ENCODE results near the gene ADRA2A.

ADRA2A gene

GRCh38 chr10:111107023-111107422, 30.2 kb downstream of the ADRA2A start:
- no peak for FAIRE-seq
- TF ChIP-seq POLR2A (IDR thresholded peaks at IDR 0.05; ENCODE audit: low read depth, low read length) (no peak), SPI1 (IDR thresholded peaks at IDR 0.05; ENCODE audit: low read depth, low read length) (no peak), PAX5 (IDR thresholded peaks at IDR 0.05; ENCODE audit: insufficient read depth, low read length, severe bottlenecking) (no peak), POU2F2 (IDR thresholded peaks at IDR 0.05; ENCODE audit: low read depth, low read length) (no peak), TAF1 (IDR thresholded peaks at IDR 0.05; ENCODE audit: low read depth, low read length) (no peak), POLR2AphosphoS5 (IDR thresholded peaks at IDR 0.05; ENCODE audit: low read depth, low read length) (no peak)
- no peak for DNase-seq (ENCODE audit: insufficient read length, low spot score)

- FAIRE-seq (no peak), DNase-seq (ENCODE audit: insufficient read length, low spot score) (no peak)
- TF ChIP-seq PAX5 (IDR thresholded peaks at IDR 0.05; ENCODE audit: insufficient read depth, low read length, severe bottlenecking) (no peak), TAF1 (IDR thresholded peaks at IDR 0.05; ENCODE audit: low read depth, low read length) (no peak), SPI1 (IDR thresholded peaks at IDR 0.05; ENCODE audit: low read depth, low read length) (no peak), POU2F2 (IDR thresholded peaks at IDR 0.05; ENCODE audit: low read depth, low read length) (no peak), POLR2AphosphoS5 (IDR thresholded peaks at IDR 0.05; ENCODE audit: low read depth, low read length) (no peak), POLR2A (IDR thresholded peaks at IDR 0.05; ENCODE audit: low read depth, low read length) (no peak)
Observed at GRCh38 chr10:111107846-111108245, 31.0 kb downstream of the ADRA2A start.

- no peak for DNase-seq (ENCODE audit: insufficient read length, low spot score)
- TF ChIP-seq SPI1 (IDR thresholded peaks at IDR 0.05; ENCODE audit: low read depth, low read length), result no peak
- TF ChIP-seq POLR2AphosphoS5 (IDR thresholded peaks at IDR 0.05; ENCODE audit: low read depth, low read length), result no peak
- TF ChIP-seq POLR2A (IDR thresholded peaks at IDR 0.05; ENCODE audit: low read depth, low read length), result no peak
- no peak for TF ChIP-seq POU2F2 (IDR thresholded peaks at IDR 0.05; ENCODE audit: low read depth, low read length)
- no peak for TF ChIP-seq PAX5 (IDR thresholded peaks at IDR 0.05; ENCODE audit: insufficient read depth, low read length, severe bottlenecking)
- no peak for TF ChIP-seq TAF1 (IDR thresholded peaks at IDR 0.05; ENCODE audit: low read depth, low read length)
- FAIRE-seq, result no peak
Observed at GRCh38 chr10:111108441-111108840, 31.6 kb downstream of the ADRA2A start.

- TF ChIP-seq POLR2AphosphoS5 (IDR thresholded peaks at IDR 0.05; ENCODE audit: low read depth, low read length) (no peak), POU2F2 (IDR thresholded peaks at IDR 0.05; ENCODE audit: low read depth, low read length) (no peak), PAX5 (IDR thresholded peaks at IDR 0.05; ENCODE audit: insufficient read depth, low read length, severe bottlenecking) (no peak), SPI1 (IDR thresholded peaks at IDR 0.05; ENCODE audit: low read depth, low read length) (no peak), POLR2A (IDR thresholded peaks at IDR 0.05; ENCODE audit: low read depth, low read length) (no peak), TAF1 (IDR thresholded peaks at IDR 0.05; ENCODE audit: low read depth, low read length) (no peak)
- DNase-seq (ENCODE audit: insufficient read length, low spot score) (no peak), FAIRE-seq (no peak)
Observed at GRCh38 chr10:111109501-111110242, 32.8 kb downstream of the ADRA2A start.

- TF ChIP-seq PAX5 (IDR thresholded peaks at IDR 0.05; ENCODE audit: insufficient read depth, low read length, severe bottlenecking), result no peak
- no peak for TF ChIP-seq POU2F2 (IDR thresholded peaks at IDR 0.05; ENCODE audit: low read depth, low read length)
- TF ChIP-seq POLR2AphosphoS5 (IDR thresholded peaks at IDR 0.05; ENCODE audit: low read depth, low read length), result no peak
- no peak for TF ChIP-seq SPI1 (IDR thresholded peaks at IDR 0.05; ENCODE audit: low read depth, low read length)
- TF ChIP-seq POLR2A (IDR thresholded peaks at IDR 0.05; ENCODE audit: low read depth, low read length), result no peak
- TF ChIP-seq TAF1 (IDR thresholded peaks at IDR 0.05; ENCODE audit: low read depth, low read length), result no peak
- no peak for FAIRE-seq
- no peak for DNase-seq (ENCODE audit: insufficient read length, low spot score)
Observed at GRCh38 chr10:111110771-111111170, 33.9 kb downstream of the ADRA2A start.

GRCh38 chr10:111112333-111112732, 35.5 kb downstream of the ADRA2A start:
- no peak for DNase-seq (ENCODE audit: insufficient read length, low spot score)
- no peak for FAIRE-seq
- no peak for TF ChIP-seq PAX5 (IDR thresholded peaks at IDR 0.05; ENCODE audit: insufficient read depth, low read length, severe bottlenecking)
- TF ChIP-seq SPI1 (IDR thresholded peaks at IDR 0.05; ENCODE audit: low read depth, low read length), result no peak
- TF ChIP-seq TAF1 (IDR thresholded peaks at IDR 0.05; ENCODE audit: low read depth, low read length), result no peak
- no peak for TF ChIP-seq POU2F2 (IDR thresholded peaks at IDR 0.05; ENCODE audit: low read depth, low read length)
- no peak for TF ChIP-seq POLR2A (IDR thresholded peaks at IDR 0.05; ENCODE audit: low read depth, low read length)
- no peak for TF ChIP-seq POLR2AphosphoS5 (IDR thresholded peaks at IDR 0.05; ENCODE audit: low read depth, low read length)

DNA sequence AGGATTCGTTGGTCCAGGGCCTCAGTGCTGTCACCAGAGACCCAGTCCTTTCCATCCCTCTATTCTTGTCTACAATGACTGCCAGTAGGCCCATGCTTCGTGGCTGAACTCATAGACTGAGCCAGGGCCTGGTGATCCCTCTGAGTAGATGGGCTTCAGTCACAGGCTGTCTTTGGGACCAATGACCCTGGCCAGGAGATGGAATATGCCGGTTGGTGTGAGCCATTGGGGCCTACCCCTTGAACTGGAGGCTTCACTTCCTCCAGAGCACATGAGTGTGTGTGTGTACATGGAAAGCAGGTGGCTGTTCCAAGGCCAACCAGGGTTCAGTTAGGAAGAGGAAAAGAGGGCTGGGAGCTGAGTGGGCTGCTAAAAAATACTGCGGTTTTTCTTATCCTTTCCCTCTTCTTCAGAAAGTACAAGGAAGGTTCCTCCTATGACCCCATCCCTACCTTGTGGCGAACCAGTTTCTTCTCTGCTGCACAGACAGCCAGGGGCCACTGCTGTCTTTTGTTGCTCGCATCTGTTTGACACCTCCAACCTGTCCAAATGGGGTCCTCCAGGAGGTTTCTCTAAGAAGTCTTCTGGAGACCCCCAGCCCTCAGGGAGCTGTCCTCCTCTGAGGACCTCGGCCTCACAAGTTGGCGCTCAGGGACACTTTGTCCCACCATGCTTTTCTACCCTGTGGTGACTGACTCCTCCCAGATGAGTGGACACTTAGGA, 36.6 kb downstream of the ADRA2A start:
- DNase-seq (ENCODE audit: insufficient read length, low spot score) (no peak), FAIRE-seq (no peak)
- TF ChIP-seq POU2F2 (IDR thresholded peaks at IDR 0.05; ENCODE audit: low read depth, low read length) (no peak), SPI1 (IDR thresholded peaks at IDR 0.05; ENCODE audit: low read depth, low read length) (no peak), POLR2AphosphoS5 (IDR thresholded peaks at IDR 0.05; ENCODE audit: low read depth, low read length) (no peak)

DNA sequence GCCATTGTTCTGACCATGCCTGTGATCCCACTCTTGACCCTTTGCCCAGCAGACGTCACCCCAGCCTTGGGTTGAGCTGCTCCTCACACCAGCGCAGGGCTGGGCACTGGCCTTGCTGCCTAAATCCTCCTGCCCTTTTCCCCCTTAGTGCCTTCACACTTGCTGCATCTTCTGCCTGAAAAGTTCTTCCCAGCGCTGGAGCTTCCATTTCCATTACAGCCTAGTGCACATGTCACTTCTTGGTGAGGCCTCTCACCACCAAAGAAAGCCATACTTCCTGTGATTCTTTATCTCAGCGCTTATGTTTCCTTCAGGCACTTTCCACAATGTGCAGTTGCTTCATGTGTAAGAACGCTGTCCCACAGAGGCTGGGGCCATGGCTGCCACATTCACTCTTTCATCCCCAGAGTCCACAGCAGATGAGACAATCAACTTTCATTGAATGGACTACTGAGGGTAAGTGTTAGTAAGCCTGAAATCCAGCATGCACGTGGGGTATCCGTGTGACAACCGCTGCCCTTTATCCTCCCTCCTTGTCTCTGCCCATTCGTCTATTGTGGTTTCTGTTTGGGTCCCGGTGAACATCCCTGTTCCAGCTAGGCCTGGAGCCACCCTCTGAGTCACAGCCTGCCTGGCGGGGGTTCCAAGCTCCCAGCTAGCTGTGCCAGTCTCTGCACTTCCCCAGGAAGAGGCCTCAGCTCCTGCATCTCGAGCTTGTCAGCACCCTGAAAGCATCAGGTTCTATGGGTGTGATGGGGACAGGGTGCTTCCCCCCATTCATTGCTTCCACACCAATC, 37.3 kb downstream of the ADRA2A start:
- no peak for TF ChIP-seq POLR2A (IDR thresholded peaks at IDR 0.05; ENCODE audit: low read depth, low read length)
- no peak for TF ChIP-seq PAX5 (IDR thresholded peaks at IDR 0.05; ENCODE audit: insufficient read depth, low read length, severe bottlenecking)
- no peak for TF ChIP-seq POLR2AphosphoS5 (IDR thresholded peaks at IDR 0.05; ENCODE audit: low read depth, low read length)
- no peak for TF ChIP-seq TAF1 (IDR thresholded peaks at IDR 0.05; ENCODE audit: low read depth, low read length)
- TF ChIP-seq SPI1 (IDR thresholded peaks at IDR 0.05; ENCODE audit: low read depth, low read length), result no peak
- TF ChIP-seq POU2F2 (IDR thresholded peaks at IDR 0.05; ENCODE audit: low read depth, low read length), result no peak
- DNase-seq (ENCODE audit: insufficient read length, low spot score), result no peak
- FAIRE-seq, result no peak
